Mucosa of descending colon (tissue), 3 donors: ENCODE results near the gene CGRRF1. TPM values are rescaled to one million over a fixed set of nuclear protein-coding genes. Genes with fewer than 3 reads are reported as not detected.
A peak's percentile ranks its signal among the peaks of the same experiment; 100 is the strongest.

Source experiments
- ATAC-seq: fragments of 200-7000 bp; cut with Tn5 transposase; one replicate; pipeline ENCODE4 v1.9.1; 2020; ENCODE audit warnings: mild to moderate bottlenecking, moderate library complexity
- DNase-seq, 3 donors: peaks; one replicate each; pipeline ENCODE4 v3.0.0-alpha.2; 2020
- H3K36me3 ChIP-seq: fragments of 200-600 bp; one replicate; pipeline ENCODE4 v1.8.0; 2021; ENCODE audit warnings: low read depth, mild to moderate bottlenecking
- H3K4me1 ChIP-seq: fragments of 200-600 bp; one replicate; pipeline ENCODE4 v1.8.0; 2021; ENCODE audit warnings: low read depth, mild to moderate bottlenecking
- H3K4me3 ChIP-seq: fragments of 200-600 bp; one replicate; pipeline ENCODE4 v1.8.0; 2021; ENCODE audit warnings: mild to moderate bottlenecking
- H3K9me3 ChIP-seq: fragments of 200-600 bp; one replicate; pipeline ENCODE4 v1.8.0; 2021; ENCODE audit warnings: mild to moderate bottlenecking
- CTCF ChIP-seq: fragments of 200-600 bp; IDR thresholded peaks from one replicate; pipeline ENCODE4 v1.8.0; 2022; ENCODE audit warnings: antibody characterized with exemption, mild to moderate bottlenecking
- intact Hi-C, 2 donors: fragments of 100-400 bp; cut with DNase I in 1 of 2; cut with micrococcal nuclease in 1 of 2; formaldehyde crosslinking; loops; one replicate each; pipeline versions ENCODE4 v1.11.0 to v1.11.1; 2022; cut with DNase I, micrococcal nuclease
- total RNA-seq, 3 donors: library from RNA; stranded (reverse); fragmentation: NEBNext Ultra II Directional in 2 of 3; extraction: Animal tissue kit (Norgen Biotek cat#: 25700) in 2 of 3; gene quantifications; one replicate each; pipeline versions ENCODE4 v1.2.1 to v1.2.4, GENCODE V29; 2021 to 2023
- donor health status: DM: no; HTN: no; CAD: no; lungs with moderate emphysema.
- donor health status: DM: no; HTN: no; CAD: no.
- donor health status: DM: no; HTN: yes; CAD: no.

Gene CGRRF1
- total RNA-seq, 3 donors from 2014 or later = 17.0 to 25.2 (median 22.5) TPM

- ATAC-seq (no peak), DNase-seq (no peak)
- TF ChIP-seq CTCF = no peak
- Histone ChIP-seq H3K4me3 (no peak overlapping the region), H3K36me3 (no peaks in the 10 kb centered on the region), H3K4me1 (peaks cover 13% of the 10 kb centered on the region), H3K9me3 (no peaks in the 10 kb centered on the region)
- intact Hi-C loops = no loop called here
These were observed 31.0 kb upstream of the CGRRF1 start for GRCh38 chr14:54478636-54479215.

GRCh38 chr14:54480830-54481562, 28.7 kb upstream of the CGRRF1 start:
- H3K9me3 ChIP-seq = no peaks in the 10 kb centered on the region
- H3K4me1 ChIP-seq = peaks cover 26% of the 10 kb centered on the region
- intact Hi-C loops = no loop called here
- DNase-seq = no peak
- no peak overlapping the region for H3K4me3 ChIP-seq
- H3K36me3 ChIP-seq = no peaks in the 10 kb centered on the region
- no peak for ATAC-seq
- TF ChIP-seq CTCF = no peak

- DNase-seq (no peak), ATAC-seq (no peak)
- no peak for TF ChIP-seq CTCF
- H3K36me3 ChIP-seq = no peaks in the 10 kb centered on the region
- no peak overlapping the region for H3K4me3 ChIP-seq
- intact Hi-C loops = no loop called here
- no peaks in the 10 kb centered on the region for H3K9me3 ChIP-seq
- H3K4me1 ChIP-seq = peaks cover 31% of the 10 kb centered on the region
These were observed 28.0 kb upstream of the CGRRF1 start for GRCh38 chr14:54481695-54482094.

GRCh38 chr14:54483073-54483745, 26.5 kb upstream of the CGRRF1 start:
- no peaks in the 10 kb centered on the region for H3K9me3 ChIP-seq
- DNase-seq = no peak
- no peak overlapping the region for H3K4me3 ChIP-seq
- TF ChIP-seq CTCF = no peak
- peaks cover 42% of the 10 kb centered on the region for H3K4me1 ChIP-seq
- peak; percentile 84 for ATAC-seq
- intact Hi-C loops = no loop called here
- H3K36me3 ChIP-seq = no peaks in the 10 kb centered on the region

- H3K9me3 ChIP-seq = no peaks in the 10 kb centered on the region
- intact Hi-C loops = no loop called here
- DNase-seq = no peak
- no peak overlapping the region for H3K4me3 ChIP-seq
- no peaks in the 10 kb centered on the region for H3K36me3 ChIP-seq
- peaks cover 42% of the 10 kb centered on the region for H3K4me1 ChIP-seq
- TF ChIP-seq CTCF = no peak
- ATAC-seq = no peak
These were observed 25.9 kb upstream of the CGRRF1 start for GRCh38 chr14:54483846-54484245.
